GM19035 (cell line): ENCODE data around the gene FAM110A.
"Not testable (repeated sequence)": the region's sequence is repeated elsewhere in the genome, so short reads cannot be mapped to it uniquely, and the experiment has no call there.

Experiments used
- ATAC-seq: cut with Tn5 transposase; IDR thresholded peaks from one replicate; pipeline ENCODE4 v1.9.1; 2021; ENCODE audit not compliant: unreplicated experiment

Gene FAM110A

GRCh38 chr20:822651-823573 is 10.6 kb upstream of the FAM110A start:
- no peak for ATAC-seq

DNA sequence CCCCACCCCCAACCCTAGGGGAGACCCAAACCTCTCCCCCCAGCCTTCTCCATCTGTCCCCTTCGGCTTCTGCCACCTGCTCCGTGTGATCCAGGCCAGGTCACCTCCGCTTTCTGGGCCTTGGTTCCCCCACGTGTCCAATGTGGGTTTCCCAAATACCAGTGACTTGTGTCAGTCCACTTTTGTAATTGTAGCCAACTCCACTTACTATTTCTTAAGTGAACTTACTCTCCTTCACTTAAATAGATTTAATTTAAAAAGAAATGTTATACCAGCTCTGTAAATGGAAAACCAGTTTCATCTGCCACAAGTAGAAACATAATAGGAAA is 10.0 kb upstream of the FAM110A start:
- ATAC-seq: no peak

DNA sequence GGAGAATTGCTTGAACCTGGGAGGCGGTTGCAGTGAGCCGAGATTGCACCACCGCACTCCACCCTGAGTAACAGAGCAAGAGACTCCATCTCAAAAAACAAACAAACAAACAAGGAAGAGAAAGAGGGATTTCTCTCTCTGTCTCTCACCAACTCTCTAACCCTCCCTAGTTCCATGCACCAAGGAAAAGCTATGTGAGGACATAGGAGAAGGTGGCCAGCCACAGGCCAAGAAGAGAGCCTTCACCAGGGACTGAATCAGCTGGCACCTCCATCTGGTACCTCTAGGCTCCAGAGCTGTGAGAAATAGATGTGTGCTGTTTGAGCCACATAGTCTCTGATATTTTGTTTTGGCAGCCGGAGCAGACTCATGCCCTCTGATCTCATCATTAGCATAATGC is 9.0 kb upstream of the FAM110A start:
- ATAC-seq: no peak

- no peak for ATAC-seq
Observed at GRCh38 chr20:824916-825315, 8.6 kb upstream of the FAM110A start.

DNA sequence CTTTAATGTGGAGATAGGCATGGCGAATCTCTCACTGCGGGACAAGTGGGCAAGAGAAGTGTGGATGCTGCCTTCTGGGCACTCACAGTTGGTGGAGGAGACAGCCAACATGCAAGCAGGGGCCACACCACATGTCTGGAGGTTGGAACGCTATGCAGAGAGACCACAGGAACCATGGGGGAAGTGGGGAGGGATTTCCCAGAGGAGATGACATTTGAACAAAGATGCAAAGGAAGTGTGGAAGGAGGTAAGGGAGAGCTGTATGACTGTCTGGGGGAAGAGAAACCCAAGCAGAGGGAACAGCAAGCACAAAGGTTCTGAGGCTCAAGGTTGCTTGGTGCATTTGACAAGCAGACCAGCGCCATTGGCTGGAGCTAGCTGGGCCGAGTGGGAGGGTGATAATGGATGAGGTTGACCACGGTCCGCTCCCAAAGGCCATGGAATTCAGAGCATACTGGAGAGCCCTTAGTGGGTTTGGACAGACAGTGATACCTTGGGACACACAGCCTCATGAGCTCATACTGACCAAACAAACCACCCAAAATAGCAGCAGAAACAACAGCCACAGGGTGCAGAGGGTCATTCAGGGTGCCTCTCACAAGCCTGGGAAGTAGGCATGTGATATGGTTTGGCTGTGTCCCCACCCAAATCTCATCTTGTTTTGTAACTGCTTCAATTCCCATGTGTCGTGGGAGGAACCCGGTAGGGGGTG is 7.6 kb upstream of the FAM110A start:
- ATAC-seq: no peak

DNA sequence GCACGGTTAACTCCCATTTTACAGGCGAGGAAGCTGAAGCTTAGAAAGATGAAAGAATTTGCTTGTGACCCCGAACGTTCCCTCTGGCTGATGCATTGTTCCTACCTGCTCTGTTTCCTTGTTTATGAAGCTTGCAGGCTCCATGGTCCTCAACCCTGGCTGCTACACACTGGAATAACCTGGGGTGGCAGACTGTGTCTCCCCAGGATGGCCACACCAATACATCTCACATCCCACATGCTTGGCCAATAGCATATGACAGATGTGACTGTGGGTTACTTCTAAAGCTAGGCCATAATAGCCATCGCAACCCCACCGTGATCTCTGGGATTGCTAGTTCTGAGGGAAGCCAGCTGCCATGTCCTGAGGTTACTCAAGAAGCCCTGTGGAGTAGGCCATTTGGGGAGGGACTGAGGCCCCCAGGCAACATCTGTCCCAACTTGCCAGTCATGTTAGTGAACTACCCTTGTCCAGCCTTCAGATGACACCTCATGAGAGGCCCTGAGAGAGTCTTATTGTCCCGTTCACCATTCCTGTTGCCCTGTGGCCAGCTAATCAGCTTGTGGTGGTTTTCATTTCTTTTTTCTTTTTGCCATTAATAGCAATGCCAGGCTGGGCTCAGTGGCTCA is 6.7 kb upstream of the FAM110A start:
- no peak for ATAC-seq

DNA sequence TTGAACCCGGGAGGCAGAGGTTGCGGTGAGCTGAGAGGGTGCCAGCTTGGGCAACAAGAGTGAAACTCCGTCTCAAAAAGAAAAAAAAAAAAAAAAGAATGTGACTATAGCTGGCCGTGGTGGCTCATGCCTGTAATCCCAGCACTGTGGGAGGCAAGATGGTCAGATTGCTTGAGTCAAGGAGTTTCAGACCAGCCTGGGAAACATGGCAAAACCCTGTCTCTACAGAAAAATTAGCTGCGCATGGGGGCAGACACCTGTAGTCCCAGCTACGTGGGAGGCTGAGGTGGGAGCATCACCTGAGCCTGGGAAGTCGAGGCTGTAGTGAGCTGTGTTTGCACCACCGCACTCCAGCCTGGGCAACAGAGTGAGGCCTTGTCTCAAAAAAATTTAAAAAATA is 5.5 kb upstream of the FAM110A start:
- ATAC-seq: not testable (repeated sequence)

GRCh38 chr20:828987-829386 is 4.5 kb upstream of the FAM110A start:
- ATAC-seq: no peak

GRCh38 chr20:829551-829950 is 4.0 kb upstream of the FAM110A start:
- no peak for ATAC-seq

- no peak for ATAC-seq
Observed at GRCh38 chr20:830011-830521, 3.4 kb upstream of the FAM110A start.

GRCh38 chr20:831251-831650 is 2.3 kb upstream of the FAM110A start:
- ATAC-seq: no peak

DNA sequence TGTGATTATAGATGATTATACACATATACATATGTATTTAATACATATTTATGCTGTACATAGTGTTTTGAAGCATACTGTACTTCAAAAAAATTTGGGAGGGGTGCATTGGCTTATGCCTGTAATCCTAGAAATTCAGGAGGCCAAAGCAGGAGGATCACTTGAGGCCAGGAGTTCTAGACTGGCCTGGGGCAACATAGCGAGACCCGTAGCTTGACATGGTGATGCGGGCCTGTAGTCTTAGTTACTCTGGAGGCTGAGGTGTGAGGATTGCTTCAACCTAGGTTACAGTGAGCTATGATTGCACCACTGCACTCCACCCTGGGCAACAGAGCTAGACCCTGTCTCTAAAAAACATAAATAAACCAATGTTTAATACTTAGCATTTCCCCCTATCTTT is 1.6 kb upstream of the FAM110A start:
- ATAC-seq: no peak

DNA sequence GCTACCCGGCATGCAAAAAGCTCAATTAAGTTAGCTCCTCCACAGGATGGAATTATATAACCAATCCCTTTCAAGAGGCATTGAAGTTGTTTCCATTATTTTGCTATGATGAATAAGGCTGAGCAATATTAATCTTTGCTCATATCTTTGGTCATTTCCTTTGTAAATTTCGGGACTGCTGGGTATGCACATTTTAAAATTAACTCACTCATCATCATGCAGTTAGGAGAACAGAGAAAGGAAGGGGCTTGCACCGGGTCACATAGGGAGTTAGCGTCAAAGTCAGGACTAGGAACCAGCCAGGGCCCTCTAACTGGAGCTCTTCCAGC is 430 bp upstream of the FAM110A start:
- ATAC-seq: no peak

DNA sequence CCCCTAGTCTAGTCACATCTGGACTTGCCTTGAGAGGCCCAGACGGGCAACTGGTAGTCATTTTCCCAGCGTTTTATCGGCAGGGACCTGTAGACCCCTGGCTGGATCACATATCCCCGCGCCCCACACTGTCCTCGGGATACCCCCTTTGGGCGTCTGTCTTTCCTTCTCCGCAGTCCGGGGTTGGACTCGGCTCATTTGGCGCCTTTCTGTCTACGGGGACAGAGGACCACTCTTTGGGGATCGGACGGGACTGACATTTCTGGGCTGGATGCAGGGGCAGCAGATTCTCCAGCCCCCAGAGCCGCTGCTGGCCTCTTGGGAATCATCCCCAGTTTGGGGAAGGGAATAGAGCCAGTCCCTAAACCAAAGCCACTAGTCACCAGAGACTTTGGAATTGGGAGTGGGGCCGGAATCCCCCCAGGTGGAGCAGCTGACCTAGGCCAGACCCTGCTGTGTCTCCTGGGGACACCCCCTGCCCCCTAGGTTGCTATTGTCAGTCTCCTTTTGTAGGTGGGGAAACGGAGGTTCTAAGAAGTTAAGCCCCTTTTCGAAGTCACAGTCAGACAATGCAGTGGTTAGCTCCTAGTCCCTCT is 734 bp downstream of the FAM110A start:
- peak; percentile 17 for ATAC-seq

DNA sequence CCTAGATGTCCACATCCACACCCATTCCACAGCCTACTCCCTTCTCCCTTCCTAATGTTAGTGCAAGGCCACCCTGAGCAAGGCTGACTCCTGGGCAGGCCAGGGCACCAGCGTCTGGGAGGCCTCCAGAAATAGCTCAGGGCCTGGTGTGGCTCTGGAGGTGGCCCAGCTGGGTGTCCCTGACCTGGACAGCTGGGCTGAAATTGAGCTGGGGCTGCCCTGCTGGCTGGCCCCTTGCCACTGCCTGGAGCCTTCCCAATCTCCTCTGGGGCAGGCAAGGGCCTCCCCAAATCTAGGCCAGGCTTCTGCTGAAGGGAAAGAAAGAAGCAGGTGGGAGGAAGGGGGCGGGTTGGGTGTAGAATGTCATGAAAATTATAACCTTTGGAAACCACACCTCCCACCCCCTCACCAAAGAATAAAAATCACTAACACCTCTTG is 2.1 kb downstream of the FAM110A start:
- no peak for ATAC-seq

GRCh38 chr20:836190-836589 is 2.7 kb downstream of the FAM110A start:
- ATAC-seq: no peak

- ATAC-seq: no peak
Observed at GRCh38 chr20:839015-839414, 5.5 kb downstream of the FAM110A start.

DNA sequence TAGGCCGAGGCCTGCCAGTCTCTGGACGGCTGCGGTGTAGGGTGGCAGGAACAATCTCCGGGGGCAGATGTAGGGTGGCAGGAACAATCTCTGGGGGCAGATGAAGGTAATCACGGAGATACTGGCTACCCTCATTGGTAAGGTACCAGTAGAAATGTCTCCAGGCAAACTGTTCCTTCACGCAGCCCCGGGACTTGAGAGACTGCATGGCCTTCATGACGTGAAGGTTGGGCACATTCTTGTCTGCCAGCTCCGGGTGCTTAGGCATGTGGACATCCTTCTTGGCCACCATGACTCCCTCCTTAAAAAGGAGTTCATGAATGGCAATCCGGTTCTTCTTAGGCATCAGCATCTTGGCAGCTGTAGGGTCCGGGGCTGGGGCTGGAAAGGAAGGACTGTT is 6.1 kb downstream of the FAM110A start:
- ATAC-seq: no peak

DNA sequence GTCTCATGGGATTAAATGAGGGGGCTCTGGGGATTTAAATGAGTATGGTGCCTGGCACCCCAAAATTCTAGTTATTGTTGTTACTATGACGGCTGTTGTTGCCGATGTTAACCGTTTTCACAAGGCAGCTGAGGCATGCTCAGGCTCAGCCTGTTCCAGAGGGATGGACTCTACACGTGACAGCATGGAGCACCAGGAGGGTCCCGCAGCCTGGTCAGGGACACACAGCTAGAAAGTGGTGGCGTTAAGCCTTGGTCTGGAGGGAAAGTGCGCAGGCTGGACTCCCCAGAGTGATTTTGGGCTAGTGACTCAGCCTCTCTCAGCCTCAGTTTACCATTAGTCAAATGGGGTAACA is 7.0 kb downstream of the FAM110A start:
- no peak for ATAC-seq

- no peak for ATAC-seq
Observed at GRCh38 chr20:840858-841567, 7.5 kb downstream of the FAM110A start.
